AG04449 (cell line): ENCODE results near the gene FLAD1.
"Not testable (repeated sequence)": the region's sequence is repeated elsewhere in the genome, so short reads cannot be mapped to it uniquely, and the experiment has no call there.

Experiments
- CTCF ChIA-PET: fragments of 350-600 bp; formaldehyde crosslinking; extraction: SDS; loops from one replicate; lab custom pipeline; 2021; ENCODE audit warnings: antibody characterized with exemption; lab: Yijun Ruan, JAX
- POLR2A ChIA-PET: fragments of 400-600, 350-600 bp; formaldehyde crosslinking; extraction: SDS; loops from one replicate; lab custom pipeline; 2020; ENCODE audit warnings: antibody characterized with exemption, inconsistent platforms; lab: Yijun Ruan, JAX
- DNase-seq: peaks from one replicate; pipeline ENCODE4 v3.0.0-alpha.2; 2010; ENCODE audit warnings: low read depth, low spot score
- H3K4me3 ChIP-seq: 2 replicates; pipeline ENCODE4 v1.5.1; 2011; ENCODE audit warnings: low read depth, mild to moderate bottlenecking, control low read depth, low read length
- TF ChIP-seq, protein P1 (sequence below): IDR thresholded peaks from one replicate; pipeline ENCODE4 v1.5.1; 2011; ENCODE audit warnings: mild to moderate bottlenecking, moderate library complexity, low read length, control low read depth, inconsistent platforms; ENCODE audit not compliant: insufficient read depth; ENCODE audit errors: missing control alignments

The FLAD1 gene

DNA sequence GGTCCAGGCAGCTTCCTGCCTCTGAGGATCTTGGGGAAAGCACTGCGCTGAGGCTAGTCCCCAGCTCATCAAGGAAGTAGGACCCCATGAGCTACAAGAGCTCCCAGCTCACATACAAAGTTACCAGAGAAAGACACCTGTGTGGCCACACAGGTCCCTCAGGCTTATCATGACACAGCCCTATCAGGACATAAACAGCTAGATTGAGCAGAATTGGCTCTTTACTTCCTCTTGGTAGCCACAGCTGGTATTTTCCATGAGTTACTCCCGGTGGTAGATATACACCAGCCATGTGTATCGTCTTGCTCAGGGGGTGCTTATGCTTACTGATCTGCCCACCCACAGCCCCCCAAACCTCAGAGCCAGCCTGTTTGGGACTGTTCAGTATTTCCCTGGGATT, 11.4 kb downstream of the FLAD1 start:
- DNase-seq, result no peak
- no peak overlapping the region for H3K4me3 ChIP-seq
- ChIA-PET CTCF (interaction anchor here (0.7 to 17.2 kb wide), 19 partner anchors 9 to 513 kb away, joined by 3 to 244 read pairs (median 10); partner anchors contain the start of genes CKS1B, FLAD1, PBXIP1 and PMVK), POLR2A (interaction anchor here (0.6 to 2.9 kb wide), 6 partner anchors 11 to 39 kb away, joined by 3 to 16 read pairs (median 6); partner anchors contain the start of genes FLAD1, PBXIP1, PYGO2 and SHC1)
- TF ChIP-seq, protein P1, sequence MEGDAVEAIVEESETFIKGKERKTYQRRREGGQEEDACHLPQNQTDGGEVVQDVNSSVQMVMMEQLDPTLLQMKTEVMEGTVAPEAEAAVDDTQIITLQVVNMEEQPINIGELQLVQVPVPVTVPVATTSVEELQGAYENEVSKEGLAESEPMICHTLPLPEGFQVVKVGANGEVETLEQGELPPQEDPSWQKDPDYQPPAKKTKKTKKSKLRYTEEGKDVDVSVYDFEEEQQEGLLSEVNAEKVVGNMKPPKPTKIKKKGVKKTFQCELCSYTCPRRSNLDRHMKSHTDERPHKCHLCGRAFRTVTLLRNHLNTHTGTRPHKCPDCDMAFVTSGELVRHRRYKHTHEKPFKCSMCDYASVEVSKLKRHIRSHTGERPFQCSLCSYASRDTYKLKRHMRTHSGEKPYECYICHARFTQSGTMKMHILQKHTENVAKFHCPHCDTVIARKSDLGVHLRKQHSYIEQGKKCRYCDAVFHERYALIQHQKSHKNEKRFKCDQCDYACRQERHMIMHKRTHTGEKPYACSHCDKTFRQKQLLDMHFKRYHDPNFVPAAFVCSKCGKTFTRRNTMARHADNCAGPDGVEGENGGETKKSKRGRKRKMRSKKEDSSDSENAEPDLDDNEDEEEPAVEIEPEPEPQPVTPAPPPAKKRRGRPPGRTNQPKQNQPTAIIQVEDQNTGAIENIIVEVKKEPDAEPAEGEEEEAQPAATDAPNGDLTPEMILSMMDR, result no peak

DNA sequence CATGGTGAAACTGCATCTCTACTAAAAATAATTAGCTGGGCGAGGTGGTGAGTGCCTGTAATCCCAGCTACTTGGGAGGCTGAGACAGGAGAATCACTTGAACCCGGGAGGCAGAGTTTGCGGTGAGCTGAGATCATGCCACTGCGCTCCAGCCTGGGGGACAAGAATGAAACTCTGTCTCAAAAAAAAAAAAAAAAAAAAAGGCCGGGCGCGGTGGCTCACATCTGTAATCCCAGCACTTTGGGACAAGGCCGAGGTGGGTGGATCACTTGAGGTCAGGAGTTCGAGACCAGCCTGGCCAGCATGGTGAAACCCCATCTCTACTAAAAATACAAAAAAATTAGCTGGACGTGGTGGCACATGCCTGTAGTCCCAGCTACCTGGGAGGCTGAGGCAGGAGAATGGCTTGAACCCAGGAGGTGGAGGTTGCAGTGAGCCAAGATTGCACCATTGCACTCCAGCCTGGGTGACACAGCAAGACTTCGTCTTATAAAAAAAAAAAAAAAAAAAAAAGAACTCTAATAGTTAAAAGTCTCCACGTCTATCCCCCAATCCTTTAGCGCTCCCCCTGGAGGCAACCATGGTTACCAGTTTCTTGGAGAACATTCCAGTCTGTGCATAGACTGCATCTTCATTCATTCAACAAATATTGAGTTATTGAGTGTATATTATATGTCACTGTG, 12.3 kb downstream of the FLAD1 start:
- not testable (repeated sequence) for H3K4me3 ChIP-seq, DNase-seq
- CTCF ChIA-PET, result interaction anchor here (0.6 to 17.2 kb wide), 23 partner anchors 9 to 690 kb away, joined by 3 to 244 read pairs (median 5); partner anchors contain the start of genes ADAM15, CKS1B, FLAD1 and PBXIP1
- POLR2A ChIA-PET, result interaction anchor here (0.6 to 2.9 kb wide), 4 partner anchors 12 to 44 kb away, joined by 3 to 16 read pairs (median 6); partner anchors contain the start of genes FLAD1 and PYGO2
- TF ChIP-seq, protein P1, result peak; percentile 57

DNA sequence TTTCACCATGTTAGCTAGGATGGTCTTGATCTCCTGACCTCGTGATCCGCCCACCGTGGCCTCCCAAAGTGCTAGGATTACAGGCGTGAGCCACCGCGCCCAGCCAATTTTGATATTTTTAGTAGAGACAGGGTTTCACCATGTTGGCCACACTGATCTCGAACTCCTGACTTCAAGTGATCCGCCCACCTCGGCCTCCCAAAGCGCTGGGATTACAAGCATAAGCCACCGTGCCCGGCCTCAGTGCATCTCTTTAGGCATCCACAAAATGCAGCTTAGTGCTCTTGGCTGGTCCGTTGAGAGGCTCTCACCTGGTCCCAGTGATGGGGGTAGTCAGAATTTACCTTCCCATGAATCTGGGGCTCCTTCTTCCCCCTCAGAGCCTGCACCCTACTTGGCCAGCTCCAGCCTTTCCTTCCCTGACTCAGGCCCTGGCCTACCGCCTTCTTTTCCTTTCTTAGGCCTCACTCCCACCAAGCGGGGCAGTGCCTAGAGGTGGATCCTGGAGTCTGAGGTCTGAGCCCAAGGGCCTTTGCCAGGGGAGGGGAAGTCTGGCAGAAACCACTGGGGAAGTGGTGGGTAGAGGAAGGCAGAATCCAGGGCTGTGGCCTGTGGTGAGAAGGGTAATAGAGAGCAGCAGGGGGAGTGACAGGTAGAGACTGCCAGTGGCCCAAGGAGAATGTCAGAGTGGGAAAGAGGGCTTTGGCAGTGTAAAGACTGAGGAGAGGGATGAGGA, 14.0 kb downstream of the FLAD1 start:
- ChIA-PET CTCF (interaction anchor here (1.1 to 17.2 kb wide), 13 partner anchors 12 to 63 kb away, joined by 4 to 244 read pairs (median 15); partner anchors contain the start of genes CKS1B, FLAD1, PBXIP1 and PMVK), POLR2A (no interaction called here)
- TF ChIP-seq, protein P1, result no peak
- H3K4me3 ChIP-seq, result no peak overlapping the region
- DNase-seq, result no peak

DNA sequence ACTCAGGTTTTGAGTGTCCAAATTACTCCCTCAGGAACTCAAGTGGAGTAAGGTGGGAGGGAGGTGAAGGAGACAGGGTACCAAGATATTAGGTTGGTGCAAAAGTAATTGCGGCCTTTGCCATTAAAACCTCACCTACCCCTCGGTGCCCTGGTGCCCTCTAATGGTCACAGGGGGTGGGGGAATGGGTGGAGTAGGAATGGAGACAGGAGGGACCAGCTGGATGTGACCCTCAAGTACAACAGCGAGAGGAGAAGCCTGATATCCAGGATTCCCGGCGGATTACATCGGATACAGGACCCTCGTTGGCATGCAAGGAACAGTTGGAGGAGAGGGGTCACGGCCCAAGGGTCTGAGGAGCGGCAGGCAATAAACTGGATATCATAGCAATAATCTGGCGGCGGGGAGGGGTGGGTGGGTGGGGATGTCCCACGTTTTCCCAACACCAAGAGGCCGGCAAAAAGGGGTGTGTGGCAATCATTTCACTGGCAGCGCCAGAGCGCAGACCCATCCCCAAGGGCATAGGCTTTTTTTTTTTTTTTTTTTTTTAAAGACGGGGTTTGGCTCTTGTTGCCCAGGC, 15.1 kb downstream of the FLAD1 start:
- ChIA-PET CTCF (interaction anchor here (0.8 to 17.2 kb wide), 21 partner anchors 8 to 438 kb away, joined by 3 to 244 read pairs (median 9); partner anchors contain the start of genes CKS1B, DCST1, DCST2 and FLAD1), POLR2A (interaction anchor here (1.0 to 1.7 kb wide), 3 partner anchors 27 to 43 kb away, joined by 4 to 9 read pairs (median 6); partner anchors contain the start of genes PBXIP1, PYGO2 and SHC1)
- DNase-seq, result no peak
- TF ChIP-seq, protein P1, result no peak
- no peak overlapping the region for H3K4me3 ChIP-seq

DNA sequence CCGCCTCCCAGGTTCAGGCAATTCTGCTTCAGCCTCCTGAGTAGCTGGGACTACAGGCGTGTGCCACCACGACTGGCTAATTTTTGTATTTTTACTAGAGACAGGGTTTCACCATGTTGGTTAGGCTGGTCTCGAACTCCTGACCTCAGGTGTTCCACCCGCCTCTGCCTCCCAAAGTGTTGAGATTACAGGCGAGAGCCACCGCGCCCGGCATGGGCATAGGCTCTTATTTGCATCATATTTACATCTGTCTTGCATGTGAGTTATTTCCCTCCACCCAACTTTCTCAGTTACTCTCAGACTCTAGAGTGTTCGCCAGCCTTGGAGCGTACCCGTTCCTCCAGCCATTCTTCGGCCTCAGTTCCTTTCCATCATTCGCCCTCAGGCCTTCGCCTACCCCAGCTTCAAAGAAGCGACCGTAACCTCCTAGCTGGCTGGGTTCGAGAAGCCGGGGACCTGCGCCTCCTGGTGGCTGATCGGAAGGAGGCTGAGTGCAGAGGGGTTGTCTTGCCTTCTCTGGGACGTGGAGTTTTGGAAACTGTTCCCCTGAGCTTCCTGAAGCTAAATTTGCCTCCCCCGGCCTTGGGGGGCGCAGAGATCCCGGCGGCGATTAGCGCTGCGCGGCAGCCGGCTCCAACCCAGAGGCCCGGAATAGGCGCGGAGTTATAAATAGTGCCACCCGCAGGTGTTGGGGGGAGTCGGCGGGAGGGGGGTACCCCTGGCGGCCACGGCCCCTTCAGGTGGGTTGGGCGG, 15.8 kb downstream of the FLAD1 start:
- peak overlapping the region; percentile 72 for H3K4me3 ChIP-seq
- TF ChIP-seq, protein P1, result peak; percentile 89
- ChIA-PET POLR2A (interaction anchor here (1.0 to 1.7 kb wide), 3 partner anchors 28 to 43 kb away, joined by 4 to 9 read pairs (median 6); partner anchors contain the start of genes PBXIP1, PYGO2 and SHC1), CTCF (interaction anchor here (0.6 to 17.2 kb wide), 29 partner anchors 9 to 518 kb away, joined by 3 to 244 read pairs (median 4); partner anchors contain the start of genes CKS1B, DCST1, DCST2 and FLAD1)
- DNase-seq, result no peak
